CD14-positive monocyte (primary cell): ENCODE results near the gene GATA3. TPM values are rescaled to one million over a fixed set of nuclear protein-coding genes. Genes with fewer than 3 reads are reported as not detected.

Experiments used
- DNase-seq, 3 donors: peaks; one replicate each; pipeline ENCODE4 v3.0.0-alpha.2; 2011 to 2022
- H2AFZ ChIP-seq: 2 replicates; pipeline ENCODE4 v1.6.0; 2012; ENCODE audit warnings: mild to moderate bottlenecking, low read depth, low read length, inconsistent platforms; ENCODE audit not compliant: insufficient read depth, poor library complexity, severe bottlenecking
- H3K27ac ChIP-seq, 2 donors: 1 replicate in 1 of 2; 2 replicates in 1 of 2; pipeline ENCODE4 v1.5.1; 2012 to 2013; ENCODE audit warnings: low read length in 2 of 2, control low read depth in 1 of 2, inconsistent platforms in 1 of 2, low read depth in 1 of 2, mild to moderate bottlenecking in 1 of 2
- H3K27me3 ChIP-seq, 2 donors: one replicate each; pipeline versions ENCODE4 v1.6.0 to v1.6.1; 2011 to 2013; ENCODE audit warnings: low read length in 2 of 2; ENCODE audit not compliant: control insufficient read depth in 2 of 2, insufficient read depth in 2 of 2
- H3K36me3 ChIP-seq, 2 donors: replicated peaks in 1 of 2; 1 replicate in 1 of 2; 2 replicates in 1 of 2; pipeline versions ENCODE4 v1.5.1 to v1.6.1; 2012 to 2013; ENCODE audit warnings: low read length in 2 of 2, control low read depth in 1 of 2, inconsistent platforms in 1 of 2, mild to moderate bottlenecking in 1 of 2; ENCODE audit not compliant: insufficient read depth in 2 of 2, control insufficient read depth in 1 of 2
- H3K4me1 ChIP-seq, 2 donors: 1 replicate in 1 of 2; 2 replicates in 1 of 2; pipeline versions ENCODE4 v1.5.1 to v1.6.1; 2012 to 2013; ENCODE audit warnings: low read length in 2 of 2, control low read depth in 1 of 2, inconsistent platforms in 1 of 2, mild to moderate bottlenecking in 1 of 2, moderate library complexity in 1 of 2; ENCODE audit not compliant: insufficient read depth in 2 of 2, control insufficient read depth in 1 of 2
- H3K4me2 ChIP-seq: replicated peaks from 2 replicates; pipeline ENCODE3; 2012; ENCODE audit warnings: low read length, moderate library complexity, mild to moderate bottlenecking; ENCODE audit not compliant: poor library complexity, severe bottlenecking; ENCODE audit errors: extremely low read depth
- H3K4me3 ChIP-seq, 3 experiments: fragments of 200-600 bp in 1 of 3; sonication (generic) in 1 of 3; replicated peaks in 1 of 3; 1 replicate in 2 of 3; 2 replicates in 1 of 3; pipeline ENCODE4 v1.5.1; 2011 to 2013; ENCODE audit warnings: low read length in 3 of 3, mild to moderate bottlenecking in 3 of 3, control low read depth in 2 of 3, low read depth in 2 of 3, inconsistent platforms in 1 of 3, moderate library complexity in 1 of 3
- H3K79me2 ChIP-seq: 2 replicates; pipeline ENCODE4 v1.6.0; 2012; ENCODE audit warnings: mild to moderate bottlenecking, control low read depth, inconsistent platforms, low read length, moderate library complexity; ENCODE audit not compliant: insufficient read depth
- H3K9ac ChIP-seq: 2 replicates; pipeline ENCODE4 v1.6.0; 2017; ENCODE audit warnings: low read length, mild to moderate bottlenecking; ENCODE audit not compliant: insufficient read depth, poor library complexity, severe bottlenecking
- H3K9me3 ChIP-seq, 2 donors: replicated peaks in 1 of 2; 1 replicate in 1 of 2; 2 replicates in 1 of 2; pipeline versions ENCODE4 v1.5.1 to v1.6.1; 2012 to 2013; ENCODE audit warnings: low read length in 2 of 2, control low read depth in 1 of 2; ENCODE audit not compliant: control insufficient read depth in 1 of 2, insufficient read depth in 1 of 2
- H4K20me1 ChIP-seq: 2 replicates; pipeline ENCODE4 v1.6.0; 2012; ENCODE audit warnings: mild to moderate bottlenecking, low read length, control low read depth, moderate library complexity; ENCODE audit not compliant: insufficient read depth
- H3K27ac Mint-ChIP-seq, 7 donors: one replicate each; pipeline ENCODE4 v1.8.0; 2020; ENCODE audit warnings: mild to moderate bottlenecking in 7 of 7, mixed read lengths in 7 of 7, moderate library complexity in 6 of 7, inconsistent platforms in 2 of 7
- H3K27me3 Mint-ChIP-seq, 3 donors: one replicate each; pipeline ENCODE4 v1.8.0; 2021 to 2022; ENCODE audit warnings: low read depth in 3 of 3, mild to moderate bottlenecking in 3 of 3, mixed read lengths in 3 of 3, moderate library complexity in 3 of 3, inconsistent platforms in 1 of 3
- H3K36me3 Mint-ChIP-seq, 2 donors: one replicate each; pipeline ENCODE4 v1.8.0; 2020; ENCODE audit warnings: mixed read lengths in 2 of 2, inconsistent platforms in 1 of 2, mild to moderate bottlenecking in 1 of 2
- H3K4me1 Mint-ChIP-seq: one replicate; pipeline ENCODE4 v1.8.0; 2020; ENCODE audit warnings: mild to moderate bottlenecking, mixed read lengths
- H3K4me3 Mint-ChIP-seq, 2 donors: one replicate each; pipeline ENCODE4 v1.8.0; 2020; ENCODE audit warnings: mild to moderate bottlenecking in 2 of 2, mixed read lengths in 2 of 2, moderate library complexity in 1 of 2
- H3K9me3 Mint-ChIP-seq, 7 donors: one replicate each; pipeline ENCODE4 v1.8.0; 2020 to 2022; ENCODE audit warnings: mixed read lengths in 7 of 7, mild to moderate bottlenecking in 6 of 7, moderate library complexity in 6 of 7, inconsistent platforms in 2 of 7
- CTCF ChIP-seq: fragments of 200-600 bp; IDR thresholded peaks from one replicate; pipeline ENCODE4 v1.8.0; 2022; ENCODE audit warnings: antibody characterized with exemption, mild to moderate bottlenecking
- WGBS: methylation state at CpG from one replicate; pipeline ENCODE4 v1.1.5; 2013; ENCODE audit warnings: missing lambda C conversion rate; ENCODE audit not compliant: insufficient coverage; 5-methylcytosine and 5-hydroxymethylcytosine counted together
- intact Hi-C, 2 donors: fragments of 100-400 bp; cut with micrococcal nuclease; formaldehyde crosslinking; loops; one replicate each; pipeline versions ENCODE4 v1.15.0 to v1.15.1; 2023
- polyA plus RNA-seq, 3 donors: library from polyadenylated mRNA; depleted of rRNA in 1 of 3; unstranded in 2 of 3; stranded (reverse) in 1 of 3; fragments of 300-500 nt in 2 of 3; fragments of >200 nt in 1 of 3; fragmentation: Illumina TruSeq in 2 of 3; gene quantifications; 1 replicate in 2 of 3; 2 replicates in 1 of 3; pipeline ENCODE4 v1.2.3, GENCODE V29; 2012 to 2021

GATA3 gene
- polyA plus RNA-seq, 3 donors: 0.07 to 0.08 TPM; not detected in 1

GRCh38 chr10:8052341-8052955 is 2.0 kb upstream of the GATA3 start:
- H3K36me3 ChIP-seq: no peaks in the 10 kb centered on the region
- peaks cover 83 to 97% of the 10 kb centered on the region in 2 donors for H3K27me3 ChIP-seq
- H2AFZ ChIP-seq: no peak overlapping the region
- H3K9me3 ChIP-seq: peaks cover 7 to 52% of the 10 kb centered on the region in 2 donors
- H3K27me3 Mint-ChIP-seq: peaks cover 83 to 98% (median 84%) of the 10 kb centered on the region in 3 donors
- no peak overlapping the region for H3K27ac Mint-ChIP-seq
- 6% methylated on average over 20 of the region's 32 CpGs for WGBS
- peaks cover 50% of the 10 kb centered on the region for H3K4me1 Mint-ChIP-seq
- no peak overlapping the region for H3K4me2 ChIP-seq
- no peak overlapping the region for H3K4me3 ChIP-seq
- H3K4me3 Mint-ChIP-seq: peak overlapping the region; percentile 12 to 86
- DNase-seq: no peak
- H3K79me2 ChIP-seq: no peaks in the 10 kb centered on the region
- H3K27ac ChIP-seq: no peak overlapping the region
- no peak overlapping the region for H3K9ac ChIP-seq
- TF ChIP-seq CTCF: no peak
- intact Hi-C loops: no loop called here
- H3K36me3 Mint-ChIP-seq: peaks cover 7 to 15% of the 10 kb centered on the region in 2 donors
- H4K20me1 ChIP-seq: no peaks in the 10 kb centered on the region
- peaks cover 29 to 54% of the 10 kb centered on the region in 2 donors for H3K4me1 ChIP-seq
- H3K9me3 Mint-ChIP-seq: peaks cover 0 to 40% (median 30%) of the 10 kb centered on the region in 7 donors

- Histone ChIP-seq H3K9me3 (peaks cover 3 to 49% of the 10 kb centered on the region in 2 donors), H3K27me3 (peaks cover 80 to 97% of the 10 kb centered on the region in 2 donors), H3K36me3 (no peaks in the 10 kb centered on the region), H3K4me1 (peaks cover 29 to 54% of the 10 kb centered on the region in 2 donors), H3K4me3 (peak overlapping the region in 1 of 3 experiments; percentile 65), H4K20me1 (no peaks in the 10 kb centered on the region), H3K79me2 (no peaks in the 10 kb centered on the region), H3K9ac (no peak overlapping the region), H2AFZ (no peak overlapping the region), H3K27ac (no peak overlapping the region), H3K4me2 (peak overlapping the region; percentile 72)
- peaks cover 83 to 98% (median 84%) of the 10 kb centered on the region in 3 donors for H3K27me3 Mint-ChIP-seq
- peak overlapping the region in 1 of 2 donors; percentile 86 for H3K4me3 Mint-ChIP-seq
- H3K9me3 Mint-ChIP-seq: peaks cover 0 to 40% (median 28%) of the 10 kb centered on the region in 7 donors
- H3K4me1 Mint-ChIP-seq: peaks cover 50% of the 10 kb centered on the region
- DNase-seq: no peak
- intact Hi-C loops: no loop called here
- TF ChIP-seq CTCF: peak; percentile 53
- WGBS: 2% methylated on average over 8 of the region's 17 CpGs
- H3K36me3 Mint-ChIP-seq: peaks cover 7 to 15% of the 10 kb centered on the region in 2 donors
- no peak overlapping the region for H3K27ac Mint-ChIP-seq
These were observed 1.5 kb upstream of the GATA3 start for GRCh38 chr10:8052956-8053445.
